Measurements from ENCODE around the gene SLC35F3.

DNA sequence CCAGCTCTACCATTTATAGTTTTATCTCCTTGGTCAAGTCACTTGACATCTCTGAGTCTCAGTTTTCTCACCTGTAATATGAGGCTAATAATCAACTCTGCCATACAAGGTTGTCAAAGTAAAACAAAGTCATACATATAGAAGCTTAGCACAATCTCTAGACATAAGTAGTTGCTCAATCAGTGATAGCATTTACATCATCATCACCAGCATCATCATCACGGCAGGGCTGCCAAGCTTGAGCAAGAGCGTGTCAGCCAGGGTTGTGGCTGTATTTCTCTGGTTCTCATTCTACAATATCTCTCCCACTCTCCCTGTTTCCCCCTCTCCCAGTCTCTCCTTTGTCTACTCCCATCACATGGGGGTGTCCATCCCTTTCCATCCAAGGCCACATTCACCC is 427.0 kb downstream of the SLC35F3 start:
- TF ChIP-seq, protein P1, sequence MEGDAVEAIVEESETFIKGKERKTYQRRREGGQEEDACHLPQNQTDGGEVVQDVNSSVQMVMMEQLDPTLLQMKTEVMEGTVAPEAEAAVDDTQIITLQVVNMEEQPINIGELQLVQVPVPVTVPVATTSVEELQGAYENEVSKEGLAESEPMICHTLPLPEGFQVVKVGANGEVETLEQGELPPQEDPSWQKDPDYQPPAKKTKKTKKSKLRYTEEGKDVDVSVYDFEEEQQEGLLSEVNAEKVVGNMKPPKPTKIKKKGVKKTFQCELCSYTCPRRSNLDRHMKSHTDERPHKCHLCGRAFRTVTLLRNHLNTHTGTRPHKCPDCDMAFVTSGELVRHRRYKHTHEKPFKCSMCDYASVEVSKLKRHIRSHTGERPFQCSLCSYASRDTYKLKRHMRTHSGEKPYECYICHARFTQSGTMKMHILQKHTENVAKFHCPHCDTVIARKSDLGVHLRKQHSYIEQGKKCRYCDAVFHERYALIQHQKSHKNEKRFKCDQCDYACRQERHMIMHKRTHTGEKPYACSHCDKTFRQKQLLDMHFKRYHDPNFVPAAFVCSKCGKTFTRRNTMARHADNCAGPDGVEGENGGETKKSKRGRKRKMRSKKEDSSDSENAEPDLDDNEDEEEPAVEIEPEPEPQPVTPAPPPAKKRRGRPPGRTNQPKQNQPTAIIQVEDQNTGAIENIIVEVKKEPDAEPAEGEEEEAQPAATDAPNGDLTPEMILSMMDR (IDR thresholded peaks at IDR 0.05; ENCODE audit: poor library complexity, severe bottlenecking), result no peak
- TF ChIP-seq EZH2 (IDR thresholded peaks at IDR 0.05; ENCODE audit: borderline replicate concordance, insufficient read depth, low read length, poor library complexity, severe bottlenecking), result no peak
